ENCODE data around the gene MGAT3. TPM values are rescaled to one million over a fixed set of nuclear protein-coding genes. Genes with fewer than 3 reads are reported as not detected.

The MGAT3 gene
- total and polyA plus RNA-seq, 9 of the 15 experiments (the other 6 are each of a cell fraction or from before 2014, with no cell fraction given), result 0.10 to 11.5 (median 4.6) TPM

GRCh38 chr22:39489094-39490068, 32.6 kb downstream of the MGAT3 start:
- no peak overlapping the region for H2AFZ ChIP-seq (ENCODE audit: low read depth, low read length)
- H3K4me2 ChIP-seq (ENCODE audit: insufficient read depth, low read length), result peak overlapping the region; percentile 73
- intact Hi-C loops (cut with micrococcal nuclease), result no loop called here
- in situ Hi-C loops (cut with MboI), result no loop called here
- no peaks in the 10 kb centered on the region for H3K27me3 ChIP-seq (ENCODE audit: control insufficient read depth in 2 of 2, insufficient read depth in 2 of 2, low read length in 2 of 2)
- H4K20me1 ChIP-seq (replicated peaks; ENCODE audit: control insufficient read depth, insufficient read depth, low read length), result no peaks in the 10 kb centered on the region
- DNase-seq (ENCODE audit: extremely low read depth in 1 of 4, low spot score in 3 of 4) (peak in 1 of 4 experiments; percentile 40), FAIRE-seq (peak; percentile 61), ATAC-seq (peak; percentile 24)
- POLR2A ChIA-PET, result interaction anchor here (0.6 to 1.8 kb wide), 9 partner anchors 12 to 170 kb away, joined by 3 to 12 read pairs (median 4); partner anchors contain the start of genes ATF4, MIEF1 and RPL3
- 20% methylated on average over 10 of the region's 17 CpGs for WGBS (ENCODE audit: insufficient coverage, low coverage, missing lambda C conversion rate)
- H3K9ac ChIP-seq (ENCODE audit: insufficient read depth in 1 of 2, low read depth in 2 of 2, low read length in 2 of 2), result peak overlapping the region; percentile 19 to 64; a peak in 3 of 4 replicates
- TSS peak; percentile 35 for BruUV-seq (replicated peaks)
- no peaks in the 10 kb centered on the region for H3K9me3 ChIP-seq (replicated peaks; ENCODE audit: control insufficient read depth, insufficient read depth, low read depth, low read length)
- peaks cover 30 to 49% of the 10 kb centered on the region in 2 experiments for H3K4me1 ChIP-seq (replicated peaks in 1 of 2; ENCODE audit: control insufficient read depth in 2 of 2, insufficient read depth in 2 of 2, low read length in 2 of 2)
- no peak overlapping the region for H3K4me3 ChIP-seq
- peaks cover 26% of the 10 kb centered on the region; the same call in 2 of the 3 replicates for H3K79me2 ChIP-seq (ENCODE audit: control insufficient read depth, insufficient read depth, low read length)
- peak overlapping the region; percentile 70 for H3K27ac ChIP-seq (ENCODE audit: extremely low read depth, low read depth, low read length)
- CTCF ChIA-PET (ENCODE audit: low intra/inter-chr PET ratio), result no interaction called here
- peaks cover 10% of the 10 kb centered on the region; the same call in 1 of the 3 replicates for H3K36me3 ChIP-seq (ENCODE audit: control insufficient read depth, insufficient read depth, low read length)
- no peaks in the 10 kb centered on the region for H3K9me1 ChIP-seq (ENCODE audit: control insufficient read depth, insufficient read depth, low read length)
- TF ChIP-seq ZBTB9 (CRISPR knock-in tag; IDR thresholded peaks at IDR 0.05) (no peak), MCM5 (IDR thresholded peaks at IDR 0.05; ENCODE audit: low read depth) (no peak), MAX (CRISPR knock-in tag; IDR thresholded peaks at IDR 0.05) (peak; percentile 39; the same call in 1 of the 2 replicates), NR1H2 (CRISPR knock-in tag; IDR thresholded peaks at IDR 0.05) (no peak), ZBTB49 (CRISPR knock-in tag; IDR thresholded peaks at IDR 0.05; ENCODE audit: borderline replicate concordance) (no peak), RFX5 (IDR thresholded peaks at IDR 0.05; ENCODE audit: low read depth, low read length) (no peak), GTF2E2 (tag; IDR thresholded peaks at IDR 0.05) (no peak), HMGN3 (IDR thresholded peaks at IDR 0.05; ENCODE audit: borderline replicate concordance, extremely low read depth, insufficient read length, low read depth, low read length) (peak; percentile 5), ZNF609 (CRISPR knock-in tag; IDR thresholded peaks at IDR 0.05; ENCODE audit: borderline replicate concordance) (no peak), PCBP2 (IDR thresholded peaks at IDR 0.05; ENCODE audit: low read depth, low read length, poor library complexity, severe bottlenecking) (no peak)
